ENCODE data around the gene TMEM225B.
"Not testable (repeated sequence)": the region's sequence is repeated elsewhere in the genome, so short reads cannot be mapped to it uniquely, and the experiment has no call there.

Gene TMEM225B

GRCh38 chr7:99623091-99623693 is 25.1 kb downstream of the TMEM225B start:
- no peak for DNase-seq (ENCODE audit: low read depth)

GRCh38 chr7:99623702-99624447 is 25.8 kb downstream of the TMEM225B start:
- DNase-seq (ENCODE audit: low read depth): no peak

DNA sequence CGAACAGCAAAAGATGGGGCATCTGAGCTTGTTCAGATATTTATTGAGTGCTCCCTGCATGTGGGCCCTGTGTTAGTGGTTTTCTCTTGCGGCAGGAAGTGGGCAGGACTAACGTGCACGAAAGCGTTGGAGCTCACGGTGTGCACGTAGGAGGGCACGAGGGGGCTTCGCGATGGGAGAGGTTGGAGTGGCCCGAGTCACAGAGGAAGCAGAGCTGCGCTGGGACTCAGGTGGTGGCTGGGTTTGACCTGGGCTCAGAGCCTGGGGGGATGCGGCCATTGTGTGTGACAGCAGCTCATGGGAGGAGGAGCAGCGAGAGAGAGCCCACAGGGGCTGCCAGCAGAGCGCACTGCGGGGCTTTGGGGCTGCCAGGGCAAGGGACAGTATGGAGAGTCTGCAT is 26.4 kb downstream of the TMEM225B start:
- DNase-seq (ENCODE audit: low read depth): peak; percentile 47

DNA sequence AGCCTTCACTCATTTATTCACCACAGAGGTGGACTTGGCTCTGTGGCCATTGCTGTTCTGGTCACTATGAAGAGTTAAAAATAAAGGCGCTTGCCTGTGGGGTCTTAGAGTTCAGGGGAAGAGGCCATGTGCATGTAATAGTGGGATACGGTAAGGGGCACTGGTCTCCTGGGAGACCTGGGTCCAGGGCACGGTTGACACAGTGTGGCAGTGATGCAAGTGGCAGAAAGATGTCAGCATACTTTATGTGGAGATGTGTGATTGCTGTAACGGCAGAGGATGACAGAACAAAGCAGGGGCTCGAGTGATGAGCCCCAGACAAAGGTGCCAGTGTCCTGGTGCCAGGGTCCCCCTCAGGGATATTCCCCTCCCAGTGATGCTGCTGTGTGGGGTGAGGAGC is 27.3 kb downstream of the TMEM225B start:
- DNase-seq (ENCODE audit: low read depth): no peak

DNA sequence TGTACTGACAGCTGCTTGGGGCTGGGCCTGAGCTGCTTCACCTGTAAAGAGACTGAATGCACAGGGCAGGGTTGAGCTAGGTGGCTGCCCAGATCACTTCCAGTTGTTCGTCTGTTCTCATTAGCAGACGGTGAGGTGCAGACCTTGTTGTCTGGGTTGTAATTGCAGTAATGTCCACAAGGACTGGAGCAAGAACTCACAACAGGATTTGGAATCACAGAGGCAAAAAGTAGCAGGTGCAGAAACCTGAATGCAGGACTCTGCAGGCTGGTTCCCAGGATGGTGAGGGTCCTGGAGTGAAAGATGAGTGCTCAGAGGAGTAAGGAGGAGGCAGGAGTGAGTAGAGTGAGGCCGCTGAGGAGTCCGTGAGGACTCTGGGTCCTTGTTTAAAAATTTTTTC is 27.9 kb downstream of the TMEM225B start:
- no peak for DNase-seq (ENCODE audit: low read depth)

GRCh38 chr7:99626661-99627060 is 28.6 kb downstream of the TMEM225B start:
- DNase-seq (ENCODE audit: low read depth): no peak

- no peak for DNase-seq (ENCODE audit: low read depth)
These were observed 29.4 kb downstream of the TMEM225B start for GRCh38 chr7:99627513-99627912.

DNA sequence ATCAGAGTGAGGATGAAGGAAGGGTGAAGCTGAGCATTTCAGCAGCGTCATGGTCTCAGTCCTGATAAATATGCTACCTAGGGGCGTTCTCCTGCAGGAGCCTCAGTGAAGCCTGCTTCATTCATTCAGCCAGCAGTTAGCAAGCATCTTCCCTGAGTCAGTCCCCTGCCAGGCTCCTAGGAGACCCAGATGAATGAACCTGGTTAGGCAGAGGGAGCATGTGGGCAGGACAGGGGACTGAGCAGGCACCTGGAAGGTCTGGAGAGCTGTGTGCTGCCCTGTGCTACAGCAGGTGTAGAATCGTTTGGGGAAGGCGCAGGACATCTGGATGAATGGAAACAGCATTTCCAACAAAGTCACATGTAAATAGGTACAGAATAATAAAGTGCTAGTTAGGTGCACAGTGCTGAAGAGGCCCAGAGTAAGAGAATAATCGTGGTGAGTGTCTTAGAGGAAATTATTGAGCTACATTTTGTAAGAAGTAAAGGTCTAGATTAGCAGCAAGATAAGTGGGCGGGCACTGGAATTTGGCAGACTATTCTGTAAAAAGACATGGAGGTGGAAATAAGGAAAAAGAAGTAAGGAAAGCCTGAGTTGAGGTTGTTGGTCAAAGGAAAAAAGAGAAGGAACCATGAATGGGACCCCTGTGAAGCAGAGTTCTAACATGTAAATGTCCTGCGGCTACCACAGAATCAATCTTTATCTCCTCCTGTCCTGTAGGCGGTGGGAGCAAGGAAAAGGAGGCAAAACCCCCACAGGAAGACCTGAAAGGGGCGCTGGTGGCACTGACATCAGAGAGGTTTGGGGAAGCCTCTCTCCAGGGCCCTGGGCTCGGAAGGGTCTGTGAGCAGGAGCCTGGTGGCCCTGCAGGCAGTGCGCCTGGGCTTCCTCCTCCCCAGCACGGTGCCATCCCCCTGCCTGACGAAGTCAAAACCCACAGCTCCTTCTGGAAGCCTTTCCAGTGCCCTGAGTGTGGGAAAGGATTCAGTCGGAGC is 30.7 kb downstream of the TMEM225B start:
- DNase-seq (ENCODE audit: low read depth): no peak

DNA sequence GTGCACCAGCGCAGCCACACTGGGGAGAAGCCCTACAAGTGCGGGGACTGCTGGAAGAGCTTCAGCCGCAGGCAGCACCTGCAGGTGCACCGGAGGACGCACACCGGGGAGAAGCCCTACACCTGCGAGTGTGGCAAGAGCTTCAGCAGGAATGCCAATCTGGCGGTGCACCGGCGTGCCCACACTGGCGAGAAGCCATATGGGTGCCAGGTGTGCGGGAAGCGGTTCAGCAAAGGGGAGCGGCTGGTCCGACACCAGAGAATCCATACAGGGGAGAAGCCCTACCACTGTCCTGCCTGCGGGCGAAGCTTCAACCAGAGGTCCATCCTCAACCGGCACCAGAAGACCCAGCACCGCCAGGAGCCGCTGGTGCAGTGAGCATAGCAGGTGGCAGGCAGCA is 31.6 kb downstream of the TMEM225B start:
- DNase-seq (ENCODE audit: low read depth): no peak

- DNase-seq (ENCODE audit: low read depth): no peak
These were observed 33.4 kb downstream of the TMEM225B start for GRCh38 chr7:99631295-99632109.

- not testable (repeated sequence) for DNase-seq (ENCODE audit: low read depth)
These were observed 39.3 kb downstream of the TMEM225B start for GRCh38 chr7:99637414-99637813.

GRCh38 chr7:99638731-99639130 is 40.7 kb downstream of the TMEM225B start:
- no peak for DNase-seq (ENCODE audit: low read depth)

DNA sequence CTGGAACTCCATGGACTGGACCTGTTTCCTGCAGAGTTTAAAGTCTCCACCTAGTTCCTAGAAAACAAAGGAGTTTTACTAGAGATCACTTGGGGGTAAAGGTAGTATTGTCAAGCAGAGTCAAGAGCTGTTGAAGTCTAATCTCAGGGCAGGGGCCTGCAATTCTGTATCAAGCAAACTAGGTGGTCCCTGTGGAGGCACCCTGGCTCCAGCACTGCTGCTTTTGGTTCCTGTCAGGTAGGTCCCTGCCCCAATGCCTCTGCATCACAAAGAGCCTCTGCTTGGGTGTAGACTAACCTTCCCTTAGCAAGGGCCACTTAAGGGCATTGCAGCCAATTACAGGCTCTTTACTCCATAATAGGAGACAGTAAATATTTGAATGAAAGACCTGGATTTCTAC is 41.2 kb downstream of the TMEM225B start:
- DNase-seq (ENCODE audit: low read depth): no peak

GRCh38 chr7:99642027-99642426 is 44.0 kb downstream of the TMEM225B start:
- DNase-seq (ENCODE audit: low read depth): no peak

- DNase-seq (ENCODE audit: low read depth): no peak
These were observed 45.4 kb downstream of the TMEM225B start for GRCh38 chr7:99643464-99643863.

DNA sequence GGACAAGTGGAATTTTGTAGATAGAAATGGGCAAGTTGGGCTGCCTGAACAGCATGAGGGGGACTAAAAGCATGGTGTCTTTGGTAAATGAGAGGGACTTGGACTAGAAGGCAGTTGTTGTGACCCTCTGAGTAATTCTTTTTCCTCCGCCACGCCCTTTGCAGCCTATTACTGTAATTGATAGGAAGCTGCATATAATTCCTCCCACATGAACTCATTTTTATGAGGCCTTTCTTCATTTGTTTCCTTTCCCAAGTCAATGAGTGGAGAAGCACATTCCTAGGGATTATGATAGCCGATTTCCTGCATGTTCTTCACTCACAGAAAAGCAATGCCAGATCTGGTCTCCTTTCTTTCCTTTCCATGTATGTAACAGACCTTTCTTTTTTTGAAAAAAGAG is 46.4 kb downstream of the TMEM225B start:
- no peak for DNase-seq (ENCODE audit: low read depth)

DNA sequence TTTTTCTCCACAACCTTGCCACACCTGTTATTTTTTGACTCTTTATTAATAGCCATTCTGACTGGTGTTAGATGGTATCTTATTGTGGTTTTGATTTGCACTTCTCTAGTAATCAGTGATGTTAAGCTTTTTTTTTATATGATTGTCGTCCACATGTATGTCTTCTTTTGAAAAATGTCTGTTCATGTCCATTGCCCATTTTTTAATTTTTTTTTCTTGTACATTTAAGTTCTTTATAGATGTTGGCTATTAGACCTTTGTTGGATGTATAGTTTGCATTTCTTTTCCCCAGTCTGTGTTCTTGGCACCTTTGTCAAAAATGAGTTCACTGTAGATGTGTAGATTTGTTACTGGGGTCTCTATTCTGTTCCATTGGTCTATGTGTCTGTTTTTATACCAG is 47.5 kb downstream of the TMEM225B start:
- no peak for DNase-seq (ENCODE audit: low read depth)

- DNase-seq (ENCODE audit: low read depth): no peak
These were observed 50.8 kb downstream of the TMEM225B start for GRCh38 chr7:99648843-99649242.

DNA sequence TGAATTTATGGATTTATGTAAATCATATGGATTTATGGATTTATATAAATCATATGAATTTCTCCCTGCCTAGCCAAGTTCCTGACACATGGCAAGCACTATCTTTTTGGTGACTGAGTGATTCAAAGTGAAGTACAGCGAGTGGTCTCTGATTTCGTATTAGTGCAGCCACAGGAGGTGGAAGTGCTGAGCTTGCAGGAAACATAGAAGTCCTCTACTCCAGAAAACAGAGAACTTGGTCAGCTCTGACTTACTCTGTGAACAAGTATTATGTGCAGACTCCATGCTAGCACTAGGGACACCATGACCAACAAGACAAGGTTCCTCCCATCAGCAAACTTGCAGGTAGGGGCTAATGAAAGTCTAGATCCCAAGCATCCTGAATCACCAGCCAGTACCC is 53.2 kb downstream of the TMEM225B start:
- DNase-seq (ENCODE audit: low read depth): no peak

- no peak for DNase-seq (ENCODE audit: low read depth)
These were observed 54.6 kb downstream of the TMEM225B start for GRCh38 chr7:99652671-99653070.

DNA sequence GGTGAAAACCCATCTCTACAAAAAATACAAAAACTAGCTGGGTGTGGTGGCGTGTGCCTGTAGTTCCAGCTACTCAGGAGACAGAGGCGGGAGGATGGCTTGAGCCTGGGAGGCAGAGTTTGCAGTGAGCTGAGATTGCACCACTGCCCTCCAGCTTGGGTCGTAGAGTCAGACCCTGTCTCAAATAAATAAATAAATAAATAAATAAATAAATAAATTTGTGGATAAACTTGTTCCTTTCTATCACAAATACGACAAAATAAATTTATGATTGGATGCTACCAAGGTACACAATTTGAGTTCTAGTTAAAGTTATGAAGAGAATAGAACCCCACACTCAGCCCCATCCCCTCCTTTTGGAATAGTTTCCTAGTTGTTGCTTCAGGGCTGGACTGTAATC is 55.2 kb downstream of the TMEM225B start:
- DNase-seq (ENCODE audit: low read depth): not testable (repeated sequence)

GRCh38 chr7:99653754-99654153 is 55.7 kb downstream of the TMEM225B start:
- DNase-seq (ENCODE audit: low read depth): no peak
